ENCODE results near the gene HCAR3. TPM values are rescaled to one million over a fixed set of nuclear protein-coding genes. Genes with fewer than 3 reads are reported as not detected.
"Not testable (repeated sequence)": the region's sequence is repeated elsewhere in the genome, so short reads cannot be mapped to it uniquely, and the experiment has no call there.

The HCAR3 gene
- total and polyA plus RNA-seq, 2 donors from 2014 or later: not detected

DNA sequence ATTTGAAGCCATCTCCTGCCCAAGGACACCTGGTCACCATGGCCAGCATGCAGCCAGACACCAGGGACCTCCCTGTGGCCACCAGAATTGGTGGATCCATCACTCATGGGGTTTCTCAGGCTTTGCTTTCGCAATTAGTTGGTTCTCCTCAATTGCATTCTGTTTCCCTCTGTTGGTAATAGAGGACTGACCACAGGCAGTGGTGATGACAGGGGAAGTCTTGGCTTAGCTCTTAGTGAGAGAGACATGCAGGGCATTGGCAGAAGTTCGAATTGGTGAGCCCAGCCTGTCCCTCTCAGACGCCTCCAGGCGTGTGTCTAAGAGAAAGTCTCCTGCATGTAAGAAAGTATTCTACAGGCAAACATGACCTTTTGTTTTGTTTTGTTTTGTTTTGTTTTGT is 34.8 kb downstream of the HCAR3 start:
- Histone ChIP-seq H3K27ac (ENCODE audit: low read depth in 2 of 2, low read length in 2 of 2) (no peak overlapping the region), H3K9ac (ENCODE audit: low read length in 3 of 3) (no peak overlapping the region), H3K36me3 (ENCODE audit: control insufficient read depth in 2 of 3, insufficient read depth in 3 of 3, low read length in 3 of 3) (no peaks in the 10 kb centered on the region), H3K4me3 (ENCODE audit: low read length in 3 of 3) (no peak overlapping the region), H3K4me1 (ENCODE audit: control insufficient read depth in 2 of 3, insufficient read depth in 2 of 3, low read depth in 1 of 3, low read length in 3 of 3) (no peaks in the 10 kb centered on the region), H3K27me3 (ENCODE audit: control insufficient read depth, insufficient read depth, low read length) (no peaks in the 10 kb centered on the region), H3K9me3 (ENCODE audit: control insufficient read depth in 2 of 3, insufficient read depth in 1 of 3, low read length in 3 of 3) (no peaks in the 10 kb centered on the region)
- FAIRE-seq (no peak), DNase-seq (no peak)
- intact Hi-C loops (cut with DNase I): no loop called here
- TF ChIP-seq, protein P1, sequence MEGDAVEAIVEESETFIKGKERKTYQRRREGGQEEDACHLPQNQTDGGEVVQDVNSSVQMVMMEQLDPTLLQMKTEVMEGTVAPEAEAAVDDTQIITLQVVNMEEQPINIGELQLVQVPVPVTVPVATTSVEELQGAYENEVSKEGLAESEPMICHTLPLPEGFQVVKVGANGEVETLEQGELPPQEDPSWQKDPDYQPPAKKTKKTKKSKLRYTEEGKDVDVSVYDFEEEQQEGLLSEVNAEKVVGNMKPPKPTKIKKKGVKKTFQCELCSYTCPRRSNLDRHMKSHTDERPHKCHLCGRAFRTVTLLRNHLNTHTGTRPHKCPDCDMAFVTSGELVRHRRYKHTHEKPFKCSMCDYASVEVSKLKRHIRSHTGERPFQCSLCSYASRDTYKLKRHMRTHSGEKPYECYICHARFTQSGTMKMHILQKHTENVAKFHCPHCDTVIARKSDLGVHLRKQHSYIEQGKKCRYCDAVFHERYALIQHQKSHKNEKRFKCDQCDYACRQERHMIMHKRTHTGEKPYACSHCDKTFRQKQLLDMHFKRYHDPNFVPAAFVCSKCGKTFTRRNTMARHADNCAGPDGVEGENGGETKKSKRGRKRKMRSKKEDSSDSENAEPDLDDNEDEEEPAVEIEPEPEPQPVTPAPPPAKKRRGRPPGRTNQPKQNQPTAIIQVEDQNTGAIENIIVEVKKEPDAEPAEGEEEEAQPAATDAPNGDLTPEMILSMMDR (IDR thresholded peaks at IDR 0.05; ENCODE audit: borderline replicate concordance, extremely low read depth, insufficient read depth): no peak

GRCh38 chr12:122680989-122681388 is 35.6 kb downstream of the HCAR3 start:
- H3K4me1 ChIP-seq (ENCODE audit: control insufficient read depth in 2 of 3, insufficient read depth in 2 of 3, low read depth in 1 of 3, low read length in 3 of 3); intact Hi-C loops (cut with DNase I); H3K4me3 ChIP-seq (ENCODE audit: low read length in 3 of 3); H3K36me3 ChIP-seq (ENCODE audit: control insufficient read depth in 2 of 3, insufficient read depth in 3 of 3, low read length in 3 of 3); H3K27ac ChIP-seq (ENCODE audit: low read depth in 2 of 2, low read length in 2 of 2); H3K9ac ChIP-seq (ENCODE audit: low read length in 3 of 3); DNase-seq; H3K27me3 ChIP-seq (ENCODE audit: control insufficient read depth, insufficient read depth, low read length); H3K9me3 ChIP-seq (ENCODE audit: control insufficient read depth in 2 of 3, insufficient read depth in 1 of 3, low read length in 3 of 3); FAIRE-seq: not testable (repeated sequence)

DNA sequence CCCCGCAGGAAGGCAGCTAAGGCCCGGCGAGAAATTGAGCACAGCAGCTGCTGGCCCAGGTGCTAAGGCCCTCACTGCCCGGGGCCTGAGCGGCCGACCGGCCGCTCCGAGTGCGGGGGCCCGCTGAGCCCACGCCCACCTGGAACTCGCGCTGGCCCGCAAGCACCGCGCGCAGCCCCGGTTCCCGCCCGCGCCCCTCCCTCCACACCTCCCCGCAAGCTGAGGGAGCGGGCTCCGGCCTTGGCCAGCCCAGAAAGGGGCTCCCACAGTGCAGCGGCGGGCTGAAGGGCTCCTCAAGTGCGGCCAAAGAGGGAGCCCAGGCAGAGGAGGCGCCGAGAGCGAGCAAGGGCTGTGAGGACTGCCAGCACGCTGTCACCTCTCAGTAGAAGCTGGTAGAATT is 39.8 kb downstream of the HCAR3 start:
- H3K9me3 ChIP-seq (ENCODE audit: control insufficient read depth in 2 of 3, insufficient read depth in 1 of 3, low read length in 3 of 3); FAIRE-seq; H3K9ac ChIP-seq (ENCODE audit: low read length in 3 of 3); H3K4me1 ChIP-seq (ENCODE audit: control insufficient read depth in 2 of 3, insufficient read depth in 2 of 3, low read depth in 1 of 3, low read length in 3 of 3); H3K27ac ChIP-seq (ENCODE audit: low read depth in 2 of 2, low read length in 2 of 2); H3K27me3 ChIP-seq (ENCODE audit: control insufficient read depth, insufficient read depth, low read length); intact Hi-C loops (cut with DNase I); DNase-seq; H3K4me3 ChIP-seq (ENCODE audit: low read length in 3 of 3); H3K36me3 ChIP-seq (ENCODE audit: control insufficient read depth in 2 of 3, insufficient read depth in 3 of 3, low read length in 3 of 3): not testable (repeated sequence)

GRCh38 chr12:122676015-122676414 is 40.6 kb downstream of the HCAR3 start:
- not testable (repeated sequence) for FAIRE-seq; H3K4me3 ChIP-seq (ENCODE audit: low read length in 3 of 3)

GRCh38 chr12:122672515-122672914 is 44.1 kb downstream of the HCAR3 start:
- no peak overlapping the region for H3K4me3 ChIP-seq (ENCODE audit: low read length in 3 of 3)
- no peak for FAIRE-seq
- TF ChIP-seq, protein P1 (IDR thresholded peaks at IDR 0.05; ENCODE audit: borderline replicate concordance, extremely low read depth, insufficient read depth): no peak
- H3K9ac ChIP-seq (ENCODE audit: low read length in 3 of 3): no peak overlapping the region
- intact Hi-C loops (cut with DNase I): no loop called here
- H3K27me3 ChIP-seq (ENCODE audit: control insufficient read depth, insufficient read depth, low read length): no peaks in the 10 kb centered on the region
- H3K4me1 ChIP-seq (ENCODE audit: control insufficient read depth in 2 of 3, insufficient read depth in 2 of 3, low read depth in 1 of 3, low read length in 3 of 3): no peaks in the 10 kb centered on the region
- no peaks in the 10 kb centered on the region for H3K36me3 ChIP-seq (ENCODE audit: control insufficient read depth in 2 of 3, insufficient read depth in 3 of 3, low read length in 3 of 3)
- no peak for DNase-seq
- H3K9me3 ChIP-seq (ENCODE audit: control insufficient read depth in 2 of 3, insufficient read depth in 1 of 3, low read length in 3 of 3): no peaks in the 10 kb centered on the region
- H3K27ac ChIP-seq (ENCODE audit: low read depth in 2 of 2, low read length in 2 of 2): no peak overlapping the region

More at GRCh38 chr12:122676015-122676414, 40.6 kb downstream of the HCAR3 start:
- H3K4me1 ChIP-seq (ENCODE audit: control insufficient read depth in 2 of 3, insufficient read depth in 2 of 3, low read depth in 1 of 3, low read length in 3 of 3); H3K36me3 ChIP-seq (ENCODE audit: control insufficient read depth in 2 of 3, insufficient read depth in 3 of 3, low read length in 3 of 3); intact Hi-C loops (cut with DNase I); H3K9me3 ChIP-seq (ENCODE audit: control insufficient read depth in 2 of 3, insufficient read depth in 1 of 3, low read length in 3 of 3); H3K9ac ChIP-seq (ENCODE audit: low read length in 3 of 3); H3K27ac ChIP-seq (ENCODE audit: low read depth in 2 of 2, low read length in 2 of 2); DNase-seq; H3K27me3 ChIP-seq (ENCODE audit: control insufficient read depth, insufficient read depth, low read length): not testable (repeated sequence)

All from kidney (tissue), 14 donors.